ENCODE measurements around the gene C1QTNF8.

The C1QTNF8 gene

GRCh38 chr16:1130382-1130781 lies 34.3 kb upstream of the C1QTNF8 start:
- TF ChIP-seq TSHZ2 (CRISPR knock-in tag; IDR thresholded peaks at IDR 0.05) (no peak), ZFP30 (CRISPR knock-in tag; IDR thresholded peaks at IDR 0.05) (no peak), GLIS3 (CRISPR knock-in tag; IDR thresholded peaks at IDR 0.05) (no peak), ZFP3 (CRISPR knock-in tag; IDR thresholded peaks at IDR 0.05) (no peak), RARB (CRISPR knock-in tag; IDR thresholded peaks at IDR 0.05) (no peak), ZNF565 (CRISPR knock-in tag; conservative IDR thresholded peaks at IDR 0.05; ENCODE audit: low read depth) (no peak), ESRRG (CRISPR knock-in tag; IDR thresholded peaks at IDR 0.05) (no peak), SNAI2 (CRISPR knock-in tag; IDR thresholded peaks at IDR 0.05) (no peak), TCF4 (CRISPR knock-in tag; IDR thresholded peaks at IDR 0.05; ENCODE audit: borderline replicate concordance) (no peak), TOX (CRISPR knock-in tag; IDR thresholded peaks at IDR 0.05; ENCODE audit: borderline replicate concordance) (no peak), CREB5 (CRISPR knock-in tag; IDR thresholded peaks at IDR 0.05; ENCODE audit: low read depth) (no peak), CSDC2 (CRISPR knock-in tag; IDR thresholded peaks at IDR 0.05) (no peak), OSR1 (CRISPR knock-in tag; IDR thresholded peaks at IDR 0.05) (no peak), PPARA (CRISPR knock-in tag; IDR thresholded peaks at IDR 0.05; ENCODE audit: borderline replicate concordance) (no peak), ISL1 (CRISPR knock-in tag; IDR thresholded peaks at IDR 0.05) (no peak)
- TF ChIP-seq, protein P1, sequence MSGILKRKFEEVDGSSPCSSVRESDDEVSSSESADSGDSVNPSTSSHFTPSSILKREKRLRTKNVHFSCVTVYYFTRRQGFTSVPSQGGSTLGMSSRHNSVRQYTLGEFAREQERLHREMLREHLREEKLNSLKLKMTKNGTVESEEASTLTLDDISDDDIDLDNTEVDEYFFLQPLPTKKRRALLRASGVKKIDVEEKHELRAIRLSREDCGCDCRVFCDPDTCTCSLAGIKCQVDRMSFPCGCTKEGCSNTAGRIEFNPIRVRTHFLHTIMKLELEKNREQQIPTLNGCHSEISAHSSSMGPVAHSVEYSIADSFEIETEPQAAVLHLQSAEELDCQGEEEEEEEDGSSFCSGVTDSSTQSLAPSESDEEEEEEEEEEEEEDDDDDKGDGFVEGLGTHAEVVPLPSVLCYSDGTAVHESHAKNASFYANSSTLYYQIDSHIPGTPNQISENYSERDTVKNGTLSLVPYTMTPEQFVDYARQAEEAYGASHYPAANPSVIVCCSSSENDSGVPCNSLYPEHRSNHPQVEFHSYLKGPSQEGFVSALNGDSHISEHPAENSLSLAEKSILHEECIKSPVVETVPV (CRISPR knock-in tag; IDR thresholded peaks at IDR 0.05): no peak
- TF ChIP-seq, protein P2, sequence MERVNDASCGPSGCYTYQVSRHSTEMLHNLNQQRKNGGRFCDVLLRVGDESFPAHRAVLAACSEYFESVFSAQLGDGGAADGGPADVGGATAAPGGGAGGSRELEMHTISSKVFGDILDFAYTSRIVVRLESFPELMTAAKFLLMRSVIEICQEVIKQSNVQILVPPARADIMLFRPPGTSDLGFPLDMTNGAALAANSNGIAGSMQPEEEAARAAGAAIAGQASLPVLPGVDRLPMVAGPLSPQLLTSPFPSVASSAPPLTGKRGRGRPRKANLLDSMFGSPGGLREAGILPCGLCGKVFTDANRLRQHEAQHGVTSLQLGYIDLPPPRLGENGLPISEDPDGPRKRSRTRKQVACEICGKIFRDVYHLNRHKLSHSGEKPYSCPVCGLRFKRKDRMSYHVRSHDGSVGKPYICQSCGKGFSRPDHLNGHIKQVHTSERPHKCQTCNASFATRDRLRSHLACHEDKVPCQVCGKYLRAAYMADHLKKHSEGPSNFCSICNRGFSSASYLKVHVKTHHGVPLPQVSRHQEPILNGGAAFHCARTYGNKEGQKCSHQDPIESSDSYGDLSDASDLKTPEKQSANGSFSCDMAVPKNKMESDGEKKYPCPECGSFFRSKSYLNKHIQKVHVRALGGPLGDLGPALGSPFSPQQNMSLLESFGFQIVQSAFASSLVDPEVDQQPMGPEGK (CRISPR knock-in tag; IDR thresholded peaks at IDR 0.05; ENCODE audit: borderline replicate concordance): no peak
- TF ChIP-seq, protein P3, sequence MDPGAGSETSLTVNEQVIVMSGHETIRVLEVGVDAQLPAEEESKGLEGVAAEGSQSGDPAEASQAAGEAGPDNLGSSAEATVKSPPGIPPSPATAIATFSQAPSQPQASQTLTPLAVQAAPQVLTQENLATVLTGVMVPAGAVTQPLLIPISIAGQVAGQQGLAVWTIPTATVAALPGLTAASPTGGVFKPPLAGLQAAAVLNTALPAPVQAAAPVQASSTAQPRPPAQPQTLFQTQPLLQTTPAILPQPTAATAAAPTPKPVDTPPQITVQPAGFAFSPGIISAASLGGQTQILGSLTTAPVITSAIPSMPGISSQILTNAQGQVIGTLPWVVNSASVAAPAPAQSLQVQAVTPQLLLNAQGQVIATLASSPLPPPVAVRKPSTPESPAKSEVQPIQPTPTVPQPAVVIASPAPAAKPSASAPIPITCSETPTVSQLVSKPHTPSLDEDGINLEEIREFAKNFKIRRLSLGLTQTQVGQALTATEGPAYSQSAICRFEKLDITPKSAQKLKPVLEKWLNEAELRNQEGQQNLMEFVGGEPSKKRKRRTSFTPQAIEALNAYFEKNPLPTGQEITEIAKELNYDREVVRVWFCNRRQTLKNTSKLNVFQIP (CRISPR knock-in tag; IDR thresholded peaks at IDR 0.05; ENCODE audit: borderline replicate concordance, low read depth): no peak
- ATAC-seq: no peak

DNA sequence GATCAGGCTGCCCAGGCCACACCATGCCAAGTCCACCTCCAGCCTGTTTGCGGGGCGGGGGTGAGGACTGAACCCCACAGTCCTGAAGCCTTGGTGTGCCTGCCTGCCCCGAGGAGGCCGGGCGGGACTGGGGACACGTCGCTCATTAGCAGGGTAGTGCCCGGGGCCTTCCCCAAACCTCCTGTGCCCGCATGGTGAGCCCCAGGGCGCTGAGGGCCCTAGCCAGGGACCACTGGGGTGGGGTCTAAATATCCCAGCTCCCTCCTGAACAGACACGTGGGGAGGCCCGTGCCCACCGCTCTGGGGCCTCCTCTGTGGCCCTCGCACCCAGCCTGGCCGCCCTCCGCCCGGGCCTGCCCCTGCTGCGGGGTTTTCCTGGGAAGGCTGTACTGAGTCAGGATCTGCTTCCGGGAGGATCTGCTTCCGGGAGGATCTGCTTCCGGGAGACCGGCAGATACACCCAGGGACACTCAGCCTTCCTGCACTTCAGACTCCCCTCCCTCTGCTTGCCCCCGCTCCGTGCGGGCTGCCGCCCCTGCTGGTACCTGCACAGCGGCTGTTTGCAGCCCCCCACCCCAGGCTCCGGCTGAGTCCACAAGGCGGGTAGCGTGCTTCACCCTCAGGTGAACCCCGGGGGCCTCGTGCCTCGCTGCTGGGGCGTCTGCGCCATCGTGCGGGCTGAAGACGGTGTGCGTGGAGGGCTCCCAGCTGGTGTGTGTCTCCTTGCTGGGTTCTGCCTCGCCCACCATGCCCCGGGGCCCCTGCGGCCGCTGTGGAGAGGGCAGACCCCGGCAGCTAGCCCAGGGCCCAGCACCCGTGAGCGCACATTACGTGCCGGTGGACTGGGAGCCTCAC lies 33.3 kb upstream of the C1QTNF8 start:
- TF ChIP-seq TOX (CRISPR knock-in tag; IDR thresholded peaks at IDR 0.05; ENCODE audit: borderline replicate concordance) (no peak), ZC3H10 (CRISPR knock-in tag; IDR thresholded peaks at IDR 0.05) (no peak), BACH2 (CRISPR knock-in tag; IDR thresholded peaks at IDR 0.05; ENCODE audit: borderline replicate concordance) (no peak), CREB5 (CRISPR knock-in tag; IDR thresholded peaks at IDR 0.05; ENCODE audit: low read depth) (no peak), TCF4 (CRISPR knock-in tag; IDR thresholded peaks at IDR 0.05; ENCODE audit: borderline replicate concordance) (no peak), ZNF8 (CRISPR knock-in tag; IDR thresholded peaks at IDR 0.05) (no peak)
- TF ChIP-seq, protein P1 (CRISPR knock-in tag; IDR thresholded peaks at IDR 0.05): no peak
- ATAC-seq: no peak

Measured in SK-N-SH treated with all-trans-retinoic acid at 6 μM for 48 hours (cell line).